22Rv1 (cell line): ENCODE measurements around the gene ZNF385C.

Experiments
- ZFX ChIP-seq: fragments of 450-650 bp; IDR thresholded peaks from 2 replicates; pipeline ENCODE4 v1.6.1; 2017; ENCODE audit warnings: antibody characterized with exemption, borderline replicate concordance
- TF ChIP-seq, protein P1 (sequence below): fragments of 450-650 bp; IDR thresholded peaks from 2 replicates; pipeline ENCODE4 v1.5.1; 2017; ENCODE audit warnings: mild to moderate bottlenecking

GRCh38 chr17:42050393-42051012 lies 47.8 kb downstream of the ZNF385C start, which contains the start of gene C17orf113:
- TF ChIP-seq, protein P1, sequence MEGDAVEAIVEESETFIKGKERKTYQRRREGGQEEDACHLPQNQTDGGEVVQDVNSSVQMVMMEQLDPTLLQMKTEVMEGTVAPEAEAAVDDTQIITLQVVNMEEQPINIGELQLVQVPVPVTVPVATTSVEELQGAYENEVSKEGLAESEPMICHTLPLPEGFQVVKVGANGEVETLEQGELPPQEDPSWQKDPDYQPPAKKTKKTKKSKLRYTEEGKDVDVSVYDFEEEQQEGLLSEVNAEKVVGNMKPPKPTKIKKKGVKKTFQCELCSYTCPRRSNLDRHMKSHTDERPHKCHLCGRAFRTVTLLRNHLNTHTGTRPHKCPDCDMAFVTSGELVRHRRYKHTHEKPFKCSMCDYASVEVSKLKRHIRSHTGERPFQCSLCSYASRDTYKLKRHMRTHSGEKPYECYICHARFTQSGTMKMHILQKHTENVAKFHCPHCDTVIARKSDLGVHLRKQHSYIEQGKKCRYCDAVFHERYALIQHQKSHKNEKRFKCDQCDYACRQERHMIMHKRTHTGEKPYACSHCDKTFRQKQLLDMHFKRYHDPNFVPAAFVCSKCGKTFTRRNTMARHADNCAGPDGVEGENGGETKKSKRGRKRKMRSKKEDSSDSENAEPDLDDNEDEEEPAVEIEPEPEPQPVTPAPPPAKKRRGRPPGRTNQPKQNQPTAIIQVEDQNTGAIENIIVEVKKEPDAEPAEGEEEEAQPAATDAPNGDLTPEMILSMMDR, result peak; percentile 58
- TF ChIP-seq ZFX, result no peak
